Limb (tissue), 2 donors: ENCODE data around the gene SPATA46.
A peak's percentile ranks its signal among the peaks of the same experiment; 100 is the strongest.

Experiments
- DNase-seq, 2 donors: peaks; one replicate each; pipeline ENCODE4 v3.0.0-alpha.2; 2016; ENCODE audit errors: extremely low spot score in 2 of 2

Gene SPATA46

GRCh38 chr1:162391790-162392563 lies 15.3 kb upstream of the SPATA46 start:
- peak in 1 of 2 donors; percentile 58 for DNase-seq

GRCh38 chr1:162390396-162391185 lies 13.9 kb upstream of the SPATA46 start:
- no peak for DNase-seq

- DNase-seq, result no peak
Observed at GRCh38 chr1:162389971-162390370, 13.3 kb upstream of the SPATA46 start.

GRCh38 chr1:162389021-162389818 lies 12.6 kb upstream of the SPATA46 start:
- DNase-seq, result no peak

- DNase-seq, result no peak
Observed at GRCh38 chr1:162388615-162389014, 12.0 kb upstream of the SPATA46 start.

GRCh38 chr1:162388083-162388594 lies 11.5 kb upstream of the SPATA46 start:
- no peak for DNase-seq

- DNase-seq, result no peak
Observed at GRCh38 chr1:162387226-162388082, 10.8 kb upstream of the SPATA46 start.

GRCh38 chr1:162386292-162387225 lies 9.9 kb upstream of the SPATA46 start:
- DNase-seq, result no peak

GRCh38 chr1:162385702-162386101 lies 9.0 kb upstream of the SPATA46 start:
- DNase-seq, result no peak

- no peak for DNase-seq
Observed at GRCh38 chr1:162385280-162385623, 8.6 kb upstream of the SPATA46 start.

- DNase-seq, result no peak
Observed at GRCh38 chr1:162384601-162385279, 8.1 kb upstream of the SPATA46 start.

GRCh38 chr1:162384116-162384515 lies 7.5 kb upstream of the SPATA46 start:
- DNase-seq, result no peak

- DNase-seq, result no peak
Observed at GRCh38 chr1:162383516-162383915, 6.9 kb upstream of the SPATA46 start.

- DNase-seq, result no peak
Observed at GRCh38 chr1:162383091-162383490, 6.4 kb upstream of the SPATA46 start.

GRCh38 chr1:162381941-162382750 lies 5.5 kb upstream of the SPATA46 start:
- DNase-seq, result peak in 1 of 2 donors; percentile 13

- DNase-seq, result no peak
Observed at GRCh38 chr1:162381383-162381782, 4.7 kb upstream of the SPATA46 start, which contains the start of gene C1orf226. TSS of gene C1orf226 (plus strand) at chr1:162381728. CDS start at chr1:162381902, 174 bp downstream.

GRCh38 chr1:162380061-162380846 lies 3.6 kb upstream of the SPATA46 start:
- DNase-seq, result peak in 1 of 2 donors; percentile 16
